RWPE1 (cell line): ENCODE results near the gene PDZD2.
A peak's percentile ranks its signal among the peaks of the same experiment; 100 is the strongest.

Experiments
- CTCF ChIA-PET: fragments of 350-600 bp; sonication (Branson Sonifier 250); formaldehyde crosslinking; extraction: SDS; loops from one replicate; lab custom pipeline; 2021; lab: Yijun Ruan, JAX
- POLR2A ChIA-PET: fragments of 400-600 bp; formaldehyde crosslinking; extraction: SDS; loops from one replicate; lab custom pipeline; 2020; ENCODE audit warnings: antibody characterized with exemption; ENCODE audit not compliant: low non-redundant PET; lab: Yijun Ruan, JAX
- DNase-seq: peaks from one replicate; pipeline ENCODE4 v3.0.0; 2012; ENCODE audit warnings: low spot score
- H3K27ac ChIP-seq: fragments of 450-650 bp; 2 replicates; pipeline ENCODE4 v1.5.1; 2017
- CTCF ChIP-seq: fragments of 450-650 bp; conservative IDR thresholded peaks from 2 replicates; pipeline ENCODE4 v1.5.1; 2017; ENCODE audit warnings: low read depth, mild to moderate bottlenecking

PDZD2 gene

DNA sequence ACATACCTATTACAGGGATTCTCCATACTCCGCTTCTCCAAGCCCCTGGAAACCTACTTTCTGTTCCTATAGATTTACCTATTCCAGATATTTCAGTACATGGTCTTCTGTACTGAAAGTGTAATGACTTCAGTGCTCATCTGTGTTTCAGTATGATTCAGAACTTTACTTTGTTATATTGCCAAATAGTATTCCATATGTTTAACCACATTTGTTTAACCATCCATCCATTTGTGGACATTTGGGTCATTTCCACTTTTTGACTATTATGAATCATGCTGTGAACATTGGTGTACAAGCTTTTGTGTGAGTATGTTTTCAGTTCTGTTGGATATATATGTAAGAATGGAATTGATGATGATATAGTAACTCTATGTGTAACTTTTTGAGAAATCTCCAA is 188.9 kb downstream of the PDZD2 start:
- no peak for TF ChIP-seq CTCF
- no peak overlapping the region for H3K27ac ChIP-seq
- CTCF ChIA-PET, result interaction anchor here (0.6 to 7.4 kb wide), 4 partner anchors 10 to 265 kb away, joined by 3 to 101 read pairs (median 4); no protein-coding TSS in a partner anchor
- peak; percentile 48 for DNase-seq
- POLR2A ChIA-PET, result no interaction called here

GRCh38 chr5:31832966-31833365 is 194.0 kb downstream of the PDZD2 start:
- no peak for DNase-seq
- CTCF ChIA-PET, result interaction anchor here (0.6 to 1.0 kb wide), 2 partner anchors 244 to 1486 kb away, joined by 3 to 4 read pairs; no protein-coding TSS in a partner anchor

GRCh38 chr5:31833710-31834109 is 194.8 kb downstream of the PDZD2 start:
- TF ChIP-seq CTCF, result no peak
- ChIA-PET CTCF (no interaction called here), POLR2A (no interaction called here)
- no peak for DNase-seq
- no peak overlapping the region for H3K27ac ChIP-seq

More at GRCh38 chr5:31832966-31833365, 194.0 kb downstream of the PDZD2 start:
- H3K27ac ChIP-seq, result no peak overlapping the region
- POLR2A ChIA-PET, result no interaction called here
- no peak for TF ChIP-seq CTCF

DNA sequence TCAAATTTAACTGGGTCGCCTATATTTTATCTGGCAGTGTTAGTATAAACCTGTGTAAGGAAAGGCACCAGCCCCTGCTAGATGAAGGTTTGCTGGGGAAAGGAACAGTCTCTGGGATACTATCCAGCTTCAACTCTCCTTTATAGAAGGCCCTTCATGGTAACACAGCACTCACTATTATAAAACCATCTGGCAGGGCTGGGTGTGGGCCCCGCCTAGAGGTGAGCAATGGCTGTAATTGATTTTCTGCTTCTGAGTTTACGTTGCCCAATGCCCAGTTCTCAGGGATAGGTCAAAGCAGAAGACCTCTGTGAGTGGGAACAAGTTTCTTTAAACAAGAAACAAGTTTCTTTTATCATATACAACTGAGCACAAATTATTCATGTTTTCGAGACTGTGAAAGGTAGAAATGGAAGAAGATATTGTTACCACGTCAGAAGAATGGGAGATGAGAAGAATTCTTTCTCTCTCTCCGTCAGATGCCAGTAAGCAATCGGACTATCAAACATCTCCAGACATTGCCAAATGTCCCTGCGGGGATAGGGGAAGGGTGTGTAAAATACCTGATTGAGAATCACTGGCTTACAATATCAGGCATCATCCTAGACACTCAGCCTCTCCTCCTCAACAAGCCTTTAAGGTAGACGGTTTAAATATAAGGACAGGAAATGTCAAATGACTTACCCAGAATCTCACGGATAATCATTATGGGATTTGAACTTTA is 205.9 kb downstream of the PDZD2 start:
- CTCF ChIA-PET, result no interaction called here
- POLR2A ChIA-PET, result no interaction called here
- peak; percentile 42 for DNase-seq
- TF ChIP-seq CTCF, result no peak
- no peak overlapping the region for H3K27ac ChIP-seq

DNA sequence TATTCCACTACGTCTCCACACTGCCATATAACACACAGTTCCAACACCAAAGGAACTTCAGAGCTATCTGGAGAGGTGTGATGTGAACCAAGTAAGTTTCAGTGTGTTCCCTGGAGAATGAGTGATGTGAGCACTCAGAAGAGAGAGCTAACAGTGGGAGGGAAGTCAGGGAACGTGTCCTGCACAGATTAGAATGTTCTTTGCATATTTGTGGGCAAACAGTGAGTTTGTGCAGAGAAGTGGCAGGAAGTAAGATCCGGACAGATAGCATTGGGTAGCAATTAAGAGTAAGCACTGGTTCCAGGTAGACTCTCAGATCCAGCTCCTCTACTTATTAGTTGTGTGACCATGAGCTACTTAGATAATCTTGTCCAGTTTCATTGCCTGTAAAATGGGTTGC is 206.4 kb downstream of the PDZD2 start:
- CTCF ChIA-PET, result interaction anchor here (1.3 kb wide), 1 partner anchor 231 kb away, joined by 5 read pairs; no protein-coding TSS in a partner anchor
- DNase-seq, result no peak
- no peak overlapping the region for H3K27ac ChIP-seq

GRCh38 chr5:31846934-31847333 is 208.0 kb downstream of the PDZD2 start:
- no peak overlapping the region for H3K27ac ChIP-seq
- no peak for TF ChIP-seq CTCF
- ChIA-PET POLR2A (no interaction called here), CTCF (no interaction called here)
- no peak for DNase-seq

More for the DNA sequence above, 206.4 kb downstream of the PDZD2 start:
- TF ChIP-seq CTCF, result no peak
- POLR2A ChIA-PET, result no interaction called here
